ENCODE measurements around the gene PCDHA1. TPM values are rescaled to one million over a fixed set of nuclear protein-coding genes. Genes with fewer than 3 reads are reported as not detected.
"Not testable (repeated sequence)": the region's sequence is repeated elsewhere in the genome, so short reads cannot be mapped to it uniquely, and the experiment has no call there.

The PCDHA1 gene
- total RNA-seq, 1 experiment from 2014 or later, result not detected

GRCh38 chr5:140842798-140843733, 57.1 kb downstream of the PCDHA1 start:
- in situ Hi-C loops (cut with HindIII; ENCODE audit: low pct_unique_long_range_greater_than_20kb, low sequenced_read_pairs), result no loop called here
- TF ChIP-seq REST (IDR thresholded peaks at IDR 0.05; ENCODE audit: insufficient read depth in 1 of 2, low read depth in 2 of 2, low read length in 1 of 2), result no peak
- TF ChIP-seq TCF7L2 (IDR thresholded peaks at IDR 0.05; ENCODE audit: low read depth, low read length), result no peak
- no peak for TF ChIP-seq CTCF (IDR thresholded peaks at IDR 0.05)
- TF ChIP-seq SIN3A (IDR thresholded peaks at IDR 0.05; ENCODE audit: borderline replicate concordance, insufficient read depth, low read depth, low read length), result no peak
- TF ChIP-seq POLR2AphosphoS5 (IDR thresholded peaks at IDR 0.05; ENCODE audit: low read depth, low read length), result no peak
- Histone ChIP-seq H3K27ac (ENCODE audit: low read length) (no peak overlapping the region), H3K4me3 (ENCODE audit: low read depth in 2 of 2, low read length in 2 of 2) (no peak overlapping the region), H3K27me3 (ENCODE audit: control insufficient read depth, insufficient read depth, low read length) (no peaks in the 10 kb centered on the region), H3K4me1 (ENCODE audit: control insufficient read depth, insufficient read depth, low read length) (no peaks in the 10 kb centered on the region), H3K36me3 (ENCODE audit: control insufficient read depth, insufficient read depth, low read length) (no peaks in the 10 kb centered on the region), H3K9me3 (ENCODE audit: control insufficient read depth, insufficient read depth, low read depth, low read length) (no peaks in the 10 kb centered on the region)
- BruUV-seq (replicated peaks), result no TSS peak
- ATAC-seq, result no peak
- DNase-seq (ENCODE audit: low read depth, low spot score), result no peak
- POLR2A ChIA-PET, result no interaction called here
- intact Hi-C loops (cut with micrococcal nuclease; ENCODE audit: unreplicated experiment), result no loop called here
- CTCF ChIA-PET, result no interaction called here

- DNase-seq (ENCODE audit: low read depth, low spot score); POLR2A ChIA-PET; H3K27ac ChIP-seq (ENCODE audit: low read length); H3K9me3 ChIP-seq (ENCODE audit: control insufficient read depth, insufficient read depth, low read depth, low read length); in situ Hi-C loops (cut with HindIII; ENCODE audit: low pct_unique_long_range_greater_than_20kb, low sequenced_read_pairs); CTCF ChIA-PET; intact Hi-C loops (cut with micrococcal nuclease; ENCODE audit: unreplicated experiment); H3K27me3 ChIP-seq (ENCODE audit: control insufficient read depth, insufficient read depth, low read length); H3K4me3 ChIP-seq (ENCODE audit: low read depth in 2 of 2, low read length in 2 of 2); H3K36me3 ChIP-seq (ENCODE audit: control insufficient read depth, insufficient read depth, low read length); ATAC-seq; H3K4me1 ChIP-seq (ENCODE audit: control insufficient read depth, insufficient read depth, low read length); BruUV-seq (replicated peaks): not testable (repeated sequence)
- 0 out of 2 replicates have a peak, but pooled peaks have one; percentile 13 for TF ChIP-seq CTCF (IDR thresholded peaks at IDR 0.05)
These were observed 62.5 kb downstream of the PCDHA1 start, which contains the start of gene PCDHA9 for GRCh38 chr5:140848139-140849102. PCDHA9 (plus strand) TSS chr5:140848382; CDS start chr5:140848496, 114 bp downstream.

- ATAC-seq; H3K4me3 ChIP-seq (ENCODE audit: low read depth in 2 of 2, low read length in 2 of 2); intact Hi-C loops (cut with micrococcal nuclease; ENCODE audit: unreplicated experiment); DNase-seq (ENCODE audit: low read depth, low spot score); in situ Hi-C loops (cut with HindIII; ENCODE audit: low pct_unique_long_range_greater_than_20kb, low sequenced_read_pairs); BruUV-seq (replicated peaks); H3K4me1 ChIP-seq (ENCODE audit: control insufficient read depth, insufficient read depth, low read length); POLR2A ChIA-PET; CTCF ChIA-PET; H3K27me3 ChIP-seq (ENCODE audit: control insufficient read depth, insufficient read depth, low read length); H3K27ac ChIP-seq (ENCODE audit: low read length); H3K9me3 ChIP-seq (ENCODE audit: control insufficient read depth, insufficient read depth, low read depth, low read length); H3K36me3 ChIP-seq (ENCODE audit: control insufficient read depth, insufficient read depth, low read length): not testable (repeated sequence)
These were observed 64.1 kb downstream of the PCDHA1 start for GRCh38 chr5:140849831-140850634.
